BLaER1 treated with 17β-estradiol and CSF1 and Interleukin-3, amounts not matched to agents 10 nM and 100 nM (cell line): ENCODE measurements around the gene RHOF.

Experiments
- H3K27ac ChIP-seq, 11 experiments: shearing (Covaris generic); formaldehyde crosslinking; 2 replicates each; pipeline ENCODE4 v1.8.1; 2022
- H3K27me3 ChIP-seq, 11 experiments: shearing (Covaris generic); formaldehyde crosslinking; 2 replicates each; pipeline ENCODE4 v1.8.1; 2022
- H3K36me3 ChIP-seq, 11 experiments: shearing (Covaris generic); formaldehyde crosslinking; 2 replicates each; pipeline ENCODE4 v1.8.1; 2022
- H3K4me1 ChIP-seq, 10 experiments: shearing (Covaris generic); formaldehyde crosslinking; 2 replicates each; pipeline ENCODE4 v1.8.1; 2022
- H3K4me2 ChIP-seq, 11 experiments: shearing (Covaris generic); formaldehyde crosslinking; 2 replicates each; pipeline ENCODE4 v1.8.1; 2022
- H3K4me3 ChIP-seq, 10 experiments: shearing (Covaris generic); formaldehyde crosslinking; 2 replicates each; pipeline ENCODE4 v1.8.1; 2022
- H3K9ac ChIP-seq, 11 experiments: shearing (Covaris generic); formaldehyde crosslinking; 2 replicates each; pipeline ENCODE4 v1.8.1; 2022
- H3K9me3 ChIP-seq, 11 experiments: shearing (Covaris generic); formaldehyde crosslinking; replicated peaks in 1 of 11; 2 replicates each; pipeline ENCODE4 v1.8.1; 2022
- H4K20me1 ChIP-seq, 11 experiments: shearing (Covaris generic); formaldehyde crosslinking; 2 replicates each; pipeline ENCODE4 v1.8.1; 2022
- Cebpa-rat ChIP-seq, 11 experiments: shearing (Covaris generic); IDR thresholded peaks; 2 replicates each; pipeline ENCODE4 v1.8.1; 2022

The RHOF gene

GRCh38 chr12:121786440-121786825, 7.1 kb downstream of the RHOF start:
- Histone ChIP-seq H3K4me1 (peaks cover 70 to 91% (median 82%) of the 10 kb centered on the region in 10 experiments), H3K36me3 (peaks cover 5 to 17% (median 12%) of the 10 kb centered on the region in 11 experiments; a peak in 13 of 22 replicates), H3K4me2 (peak overlapping the region; percentile 26 to 100 (median 92); a peak in 18 of 22 replicates), H3K4me3 (no peak overlapping the region), H3K9me3 (no peaks in the 10 kb centered on the region), H3K9ac (peak overlapping the region in 6 of 11 experiments; percentile 7 to 52 (median 38); a peak in 7 of 22 replicates), H4K20me1 (peaks cover under 1 to 31% (median 12%) of the 10 kb centered on the region in 11 experiments; a peak in 17 of 22 replicates), H3K27ac (peak overlapping the region in 7 of 11 experiments; percentile 18 to 97 (median 47); a peak in 7 of 22 replicates), H3K27me3 (no peaks in the 10 kb centered on the region)
- TF ChIP-seq Cebpa-rat (IDR thresholded peaks at IDR 0.05) = peak in 1 of 11 experiments; percentile 40; a peak in 1 of 22 replicates

- no peak for TF ChIP-seq Cebpa-rat (IDR thresholded peaks at IDR 0.05)
- peaks cover 21 to 35% (median 28%) of the 10 kb centered on the region in 11 experiments for H3K36me3 ChIP-seq
- H3K27ac ChIP-seq = no peak overlapping the region
- H3K4me2 ChIP-seq = peak overlapping the region in 2 of 11 experiments; percentile 9 to 21; a peak in 2 of 22 replicates
- no peaks in the 10 kb centered on the region for H3K27me3 ChIP-seq
- no peaks in the 10 kb centered on the region for H3K9me3 ChIP-seq
- peaks cover 65 to 87% (median 76%) of the 10 kb centered on the region in 10 experiments for H3K4me1 ChIP-seq
- peaks cover 9 to 46% (median 20%) of the 10 kb centered on the region in 11 experiments; a peak in 18 of 22 replicates for H4K20me1 ChIP-seq
- H3K9ac ChIP-seq = no peak overlapping the region
- H3K4me3 ChIP-seq = no peak overlapping the region
Observed at GRCh38 chr12:121784460-121784859, 9.0 kb downstream of the RHOF start.

DNA sequence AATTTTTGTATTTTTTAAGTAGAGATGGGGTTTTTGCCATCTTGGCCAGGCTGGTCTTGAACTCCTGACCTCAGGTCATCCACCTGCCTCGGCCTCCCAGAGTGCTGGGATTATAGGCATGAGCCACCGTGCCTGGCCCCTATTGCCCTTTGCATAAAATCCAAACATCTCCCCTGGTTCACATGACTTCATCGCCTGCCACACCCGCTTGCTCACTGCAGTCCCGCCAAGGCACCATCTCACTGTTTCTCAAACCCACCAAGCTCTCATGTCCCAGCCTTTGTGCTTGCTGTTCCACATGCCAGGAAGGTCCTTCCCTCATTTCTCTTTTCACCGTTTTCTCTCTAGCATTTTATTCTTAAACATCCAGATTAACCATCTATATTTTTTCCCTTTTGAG, 9.7 kb downstream of the RHOF start:
- H3K9me3 ChIP-seq = no peaks in the 10 kb centered on the region
- peaks cover 64 to 87% (median 73%) of the 10 kb centered on the region in 10 experiments for H3K4me1 ChIP-seq
- peaks cover 28 to 42% (median 34%) of the 10 kb centered on the region in 11 experiments for H3K36me3 ChIP-seq
- no peak overlapping the region for H3K4me3 ChIP-seq
- H3K27ac ChIP-seq = no peak overlapping the region
- no peak for TF ChIP-seq Cebpa-rat (IDR thresholded peaks at IDR 0.05)
- no peak overlapping the region for H3K9ac ChIP-seq
- peak overlapping the region in 1 of 11 experiments; percentile 20; a peak in 1 of 22 replicates for H3K4me2 ChIP-seq
- no peaks in the 10 kb centered on the region for H3K27me3 ChIP-seq
- peaks cover 9 to 53% (median 20%) of the 10 kb centered on the region in 11 experiments; a peak in 18 of 22 replicates for H4K20me1 ChIP-seq

GRCh38 chr12:121781998-121782979, 11.2 kb downstream of the RHOF start:
- H3K27ac ChIP-seq = peak overlapping the region; percentile 37 to 81 (median 75); a peak in 21 of 22 replicates

DNA sequence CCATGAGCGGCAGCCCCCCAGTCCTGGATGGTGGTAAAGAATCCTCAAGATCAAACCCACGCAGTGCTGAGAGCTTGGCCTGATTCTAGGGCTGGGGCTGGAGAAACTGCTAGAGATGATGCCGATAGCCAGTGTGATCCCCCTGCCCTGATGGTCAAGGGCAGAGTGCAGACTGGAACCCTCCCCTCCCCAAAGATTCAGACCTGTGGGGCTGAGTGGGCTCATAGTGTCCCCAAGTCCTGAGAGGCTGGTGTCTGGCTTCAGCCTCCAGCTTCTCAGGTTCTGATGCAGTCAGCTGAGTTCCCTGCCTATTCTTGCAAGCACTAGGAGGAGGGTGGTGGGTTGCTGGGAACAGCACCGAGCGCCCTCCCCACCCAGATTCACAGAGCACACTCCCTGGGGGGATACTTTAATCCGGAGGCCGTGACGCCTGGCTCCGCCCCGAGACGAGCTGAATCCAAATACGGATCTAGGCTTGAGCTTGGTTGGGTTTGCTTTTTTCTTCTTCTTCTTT, 11.9 kb downstream of the RHOF start:
- peak overlapping the region; percentile 26 to 78 (median 68) for H3K9ac ChIP-seq
- peaks cover 32 to 52% (median 41%) of the 10 kb centered on the region in 11 experiments for H3K36me3 ChIP-seq
- H3K4me1 ChIP-seq = peaks cover 41 to 69% (median 57%) of the 10 kb centered on the region in 10 experiments
- peaks cover 9 to 59% (median 20%) of the 10 kb centered on the region in 11 experiments; a peak in 18 of 22 replicates for H4K20me1 ChIP-seq
- peak overlapping the region in 9 of 10 experiments; percentile 0 to 52 (median 34); a peak in 12 of 20 replicates for H3K4me3 ChIP-seq
- peak overlapping the region in 10 of 11 experiments; percentile 59 to 81 (median 76); a peak in 20 of 22 replicates for H3K27ac ChIP-seq
- peak overlapping the region; percentile 70 to 95 (median 87) for H3K4me2 ChIP-seq
- no peaks in the 10 kb centered on the region for H3K9me3 ChIP-seq
- no peak for TF ChIP-seq Cebpa-rat (IDR thresholded peaks at IDR 0.05)
- no peaks in the 10 kb centered on the region for H3K27me3 ChIP-seq

More at GRCh38 chr12:121781998-121782979, 11.2 kb downstream of the RHOF start:
- Histone ChIP-seq H3K27me3 (no peaks in the 10 kb centered on the region), H4K20me1 (peaks cover 9 to 56% (median 20%) of the 10 kb centered on the region in 11 experiments; a peak in 18 of 22 replicates), H3K36me3 (peaks cover 32 to 52% (median 43%) of the 10 kb centered on the region in 11 experiments), H3K4me2 (peak overlapping the region; percentile 70 to 95 (median 87)), H3K4me1 (peaks cover 49 to 75% (median 64%) of the 10 kb centered on the region in 10 experiments), H3K9me3 (no peaks in the 10 kb centered on the region), H3K4me3 (peak overlapping the region; percentile 0 to 52 (median 35); a peak in 11 of 20 replicates), H3K9ac (peak overlapping the region; percentile 26 to 78 (median 68); a peak in 21 of 22 replicates)
- TF ChIP-seq Cebpa-rat (IDR thresholded peaks at IDR 0.05) = no peak

- Histone ChIP-seq H3K4me2 (peak overlapping the region in 10 of 11 experiments; percentile 70 to 95 (median 88); a peak in 12 of 22 replicates), H3K36me3 (peaks cover 27 to 52% (median 36%) of the 10 kb centered on the region in 11 experiments), H3K4me1 (peaks cover 45 to 76% (median 63%) of the 10 kb centered on the region in 10 experiments), H3K27me3 (no peaks in the 10 kb centered on the region), H3K9me3 (no peaks in the 10 kb centered on the region), H3K4me3 (no peak overlapping the region), H3K27ac (peak overlapping the region in 7 of 11 experiments; percentile 63 to 81 (median 78); a peak in 8 of 22 replicates), H4K20me1 (peaks cover 9 to 63% (median 20%) of the 10 kb centered on the region in 11 experiments; a peak in 18 of 22 replicates), H3K9ac (peak overlapping the region in 5 of 11 experiments; percentile 68 to 75 (median 72); a peak in 7 of 22 replicates)
- no peak for TF ChIP-seq Cebpa-rat (IDR thresholded peaks at IDR 0.05)
Observed at GRCh38 chr12:121780429-121780828, 13.1 kb downstream of the RHOF start.

DNA sequence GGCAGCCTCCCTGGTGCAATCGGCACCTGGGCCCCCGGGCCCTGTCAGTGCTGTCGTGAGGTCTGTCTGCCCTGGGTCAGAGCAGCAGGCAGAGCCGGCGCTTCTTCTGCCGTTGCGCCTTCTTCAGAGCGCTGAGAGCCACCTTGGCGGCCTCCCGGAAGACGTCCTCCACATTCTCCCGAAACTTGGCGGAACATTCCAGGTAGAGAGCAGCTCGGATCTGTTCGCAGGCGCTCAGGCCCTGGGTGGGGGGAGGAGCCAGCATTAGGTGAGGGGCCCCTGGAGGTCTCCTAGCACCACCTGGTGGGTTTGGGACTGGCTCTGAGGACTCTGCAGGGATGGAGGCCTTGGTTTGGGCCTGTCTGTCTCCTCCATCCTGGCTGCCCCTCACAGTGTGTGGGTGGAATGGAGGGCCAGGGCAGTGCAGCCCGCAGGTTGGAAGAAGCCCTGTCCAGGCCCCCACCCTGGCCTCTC, 14.0 kb downstream of the RHOF start:
- Histone ChIP-seq H3K4me1 (peaks cover 37 to 70% (median 65%) of the 10 kb centered on the region in 10 experiments), H4K20me1 (peaks cover 9 to 56% (median 20%) of the 10 kb centered on the region in 11 experiments; a peak in 18 of 22 replicates), H3K27me3 (no peaks in the 10 kb centered on the region), H3K4me2 (peak overlapping the region in 9 of 11 experiments; percentile 18 to 66 (median 44); a peak in 14 of 22 replicates), H3K9ac (peak overlapping the region in 7 of 11 experiments; percentile 17 to 54 (median 41); a peak in 6 of 22 replicates), H3K27ac (peak overlapping the region in 4 of 11 experiments; percentile 26 to 42 (median 38); a peak in 6 of 22 replicates), H3K9me3 (no peaks in the 10 kb centered on the region), H3K4me3 (no peak overlapping the region), H3K36me3 (peaks cover 27 to 46% (median 35%) of the 10 kb centered on the region in 11 experiments)
- no peak for TF ChIP-seq Cebpa-rat (IDR thresholded peaks at IDR 0.05)
